Left lung (tissue), 10 donors: Measurements from ENCODE around the gene LSM14A. TPM values are rescaled to one million over a fixed set of nuclear protein-coding genes. Genes with fewer than 3 reads are reported as not detected.
A peak's percentile ranks its signal among the peaks of the same experiment; 100 is the strongest.

Source experiments
- ATAC-seq: fragments of 200-7000 bp; cut with Tn5 transposase; one replicate; pipeline ENCODE4 v1.9.1; 2020; ENCODE audit warnings: moderate library complexity
- DNase-seq, 4 donors: peaks; one replicate each; pipeline ENCODE4 v3.0.0-alpha.2; 2013 to 2020
- H3K27ac ChIP-seq, 2 donors: fragments of 200-600 bp; sonication (generic) in 1 of 2; one replicate each; pipeline versions ENCODE4 v1.5.0 to v1.8.0; 2020 to 2021
- H3K27me3 ChIP-seq, 2 donors: fragments of 200-600 bp; sonication (generic) in 1 of 2; one replicate each; pipeline versions ENCODE4 v1.5.0 to v1.8.0; 2020 to 2021
- H3K36me3 ChIP-seq, 2 donors: fragments of 200-600 bp; sonication (generic) in 1 of 2; one replicate each; pipeline versions ENCODE4 v1.5.0 to v1.8.0; 2020 to 2021
- H3K4me1 ChIP-seq, 2 donors: fragments of 200-600 bp; one replicate each; pipeline ENCODE4 v1.8.0; 2021
- H3K4me3 ChIP-seq, 2 donors: fragments of 200-600 bp; sonication (generic) in 1 of 2; one replicate each; pipeline versions ENCODE4 v1.5.0 to v1.8.0; 2020 to 2021; ENCODE audit warnings: mild to moderate bottlenecking in 1 of 2
- H3K9me3 ChIP-seq, 2 donors: fragments of 200-600 bp; sonication (generic) in 1 of 2; one replicate each; pipeline versions ENCODE4 v1.5.0 to v1.8.0; 2020 to 2021
- CTCF ChIP-seq, 2 donors: fragments of 200-600 bp; sonication (generic) in 1 of 2; IDR thresholded peaks; one replicate each; pipeline versions ENCODE4 v1.5.0 to v1.8.0; 2021; ENCODE audit warnings: antibody characterized with exemption in 2 of 2
- intact Hi-C, 2 donors: fragments of 100-400 bp; cut with DNase I; formaldehyde crosslinking; loops; one replicate each; pipeline versions ENCODE4 v1.11.2 to v1.14.2; 2022
- polyA plus RNA-seq, 6 donors: library from polyadenylated mRNA; unstranded; fragments of 120-200 nt; gene quantifications; one replicate each; pipeline ENCODE4 v1.2.1, GENCODE V29; 2013; ENCODE audit not compliant: insufficient read length in 6 of 6
- total RNA-seq, 2 donors: library from RNA; stranded (reverse); fragmentation: NEBNext Ultra II Directional; extraction: Animal tissue kit (Norgen Biotek cat#: 25700); gene quantifications; one replicate each; pipeline ENCODE4 v1.2.1, GENCODE V29; 2021
- donor health status: DM: no; HTN: yes; CAD: no.
- donor health status: DM: no; HTN: no; CAD: no.

LSM14A gene
- total and polyA plus RNA-seq, 8 donors = 88.0 to 176 (median 155) TPM

- TF ChIP-seq CTCF (IDR thresholded peaks at IDR 0.05) = no peak
- Histone ChIP-seq H3K4me1 (peaks cover 14 to 23% of the 10 kb centered on the region in 2 donors), H3K4me3 (no peak overlapping the region), H3K9me3 (no peaks in the 10 kb centered on the region), H3K27me3 (no peaks in the 10 kb centered on the region), H3K36me3 (peaks cover 0 to 73% of the 10 kb centered on the region in 2 donors), H3K27ac (no peak overlapping the region)
- DNase-seq = no peak
- no peak for ATAC-seq
- intact Hi-C loops = no loop called here
These were observed 56.5 kb downstream of the LSM14A start for GRCh38 chr19:34228762-34229161.

GRCh38 chr19:34229721-34230120, 57.4 kb downstream of the LSM14A start:
- intact Hi-C loops = no loop called here
- peaks cover 0 to 63% of the 10 kb centered on the region in 2 donors for H3K36me3 ChIP-seq
- ATAC-seq (no peak), DNase-seq (no peak)
- H3K4me3 ChIP-seq = no peak overlapping the region
- no peak for TF ChIP-seq CTCF (IDR thresholded peaks at IDR 0.05)
- H3K27ac ChIP-seq = no peak overlapping the region
- H3K27me3 ChIP-seq = no peaks in the 10 kb centered on the region
- H3K9me3 ChIP-seq = no peaks in the 10 kb centered on the region
- H3K4me1 ChIP-seq = peaks cover 14 to 23% of the 10 kb centered on the region in 2 donors

GRCh38 chr19:34230820-34231219, 58.5 kb downstream of the LSM14A start:
- peaks cover 0 to 52% of the 10 kb centered on the region in 2 donors for H3K36me3 ChIP-seq
- no peak overlapping the region for H3K4me3 ChIP-seq

GRCh38 chr19:34231439-34231838, 59.1 kb downstream of the LSM14A start:
- DNase-seq = no peak
- no peak for ATAC-seq
- intact Hi-C loops = no loop called here
- Histone ChIP-seq H3K4me1 (peaks cover 14 to 20% of the 10 kb centered on the region in 2 donors), H3K9me3 (no peaks in the 10 kb centered on the region), H3K36me3 (peaks cover 0 to 47% of the 10 kb centered on the region in 2 donors), H3K4me3 (no peak overlapping the region), H3K27me3 (no peaks in the 10 kb centered on the region), H3K27ac (no peak overlapping the region)
- TF ChIP-seq CTCF (IDR thresholded peaks at IDR 0.05) = no peak

More at GRCh38 chr19:34230820-34231219, 58.5 kb downstream of the LSM14A start:
- DNase-seq (no peak), ATAC-seq (no peak)
- Histone ChIP-seq H3K27ac (no peak overlapping the region), H3K27me3 (no peaks in the 10 kb centered on the region), H3K4me1 (peaks cover 14 to 20% of the 10 kb centered on the region in 2 donors), H3K9me3 (no peaks in the 10 kb centered on the region)
- TF ChIP-seq CTCF (IDR thresholded peaks at IDR 0.05) = no peak
- intact Hi-C loops = no loop called here

DNA sequence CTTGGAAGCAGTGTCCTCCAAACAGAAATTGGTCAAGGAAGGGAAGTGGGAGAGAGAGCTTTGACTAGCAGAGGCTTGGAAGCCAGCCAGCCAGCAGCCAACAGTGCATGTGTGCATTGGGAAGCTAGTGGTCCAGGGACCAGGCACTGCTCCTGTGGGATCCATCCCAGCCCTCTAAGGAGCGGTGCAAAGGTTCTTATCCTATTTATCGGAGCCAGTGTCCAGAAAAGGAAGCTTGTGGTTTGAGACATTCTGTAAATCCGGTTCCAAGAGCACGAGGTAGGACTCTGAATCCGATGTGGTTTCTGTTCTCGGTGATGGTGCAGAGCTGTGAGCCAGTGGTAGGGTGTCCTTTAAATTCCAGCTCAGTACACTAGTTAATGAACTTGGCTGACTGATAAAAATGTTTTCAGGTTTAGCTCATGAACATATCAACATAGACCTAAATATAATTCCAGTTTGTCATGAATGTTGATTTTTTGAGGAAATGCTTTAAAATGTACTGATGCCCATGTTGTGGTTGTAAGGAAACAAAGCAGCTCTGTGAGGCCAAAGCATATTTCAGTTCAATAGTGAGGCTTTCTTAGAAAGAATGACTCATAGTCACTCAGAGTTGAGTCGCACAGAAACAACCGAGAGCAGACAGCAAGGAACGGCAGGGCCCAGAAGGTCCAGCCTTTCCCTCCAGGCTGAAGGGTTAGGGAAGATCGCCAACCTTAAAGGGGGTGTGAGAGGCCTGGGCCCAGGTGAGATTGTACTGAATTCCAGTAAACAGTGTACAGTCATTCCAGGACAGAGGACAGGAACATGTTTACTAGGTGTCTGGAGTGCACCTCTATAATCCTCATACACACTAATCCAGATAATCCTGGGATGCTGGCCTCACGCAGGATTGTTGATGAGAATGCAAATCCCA, 60.5 kb downstream of the LSM14A start:
- Histone ChIP-seq H3K9me3 (no peaks in the 10 kb centered on the region), H3K27ac (peak overlapping the region; percentile 30 to 81)
- peak; percentile 84 for ATAC-seq

More for the DNA sequence above, 60.5 kb downstream of the LSM14A start:
- H3K4me1 ChIP-seq = peaks cover 14 to 20% of the 10 kb centered on the region in 2 donors
- intact Hi-C loops = no loop called here
- H3K27me3 ChIP-seq = no peaks in the 10 kb centered on the region
- H3K36me3 ChIP-seq = peaks cover 0 to 36% of the 10 kb centered on the region in 2 donors
- peak in 1 of 4 donors; percentile 59 for DNase-seq
- TF ChIP-seq CTCF (IDR thresholded peaks at IDR 0.05) = no peak
- no peak overlapping the region for H3K4me3 ChIP-seq
